Stimulated activated CD4-positive, alpha-beta T cell treated with anti-CD3 and anti-CD28 coated beads, Interleukin-2, amount 100 ng/mL, for 4 hours (primary cell): Measurements from ENCODE around the gene GLG1.
"Not testable (repeated sequence)": the region's sequence is repeated elsewhere in the genome, so short reads cannot be mapped to it uniquely, and the experiment has no call there.

Source experiments
- DNase-seq: peaks from one replicate; pipeline ENCODE4 v3.0.0-alpha.2; 2020; ENCODE audit warnings: low read depth

Gene GLG1

GRCh38 chr16:74524926-74525325 lies 82.0 kb downstream of the GLG1 start:
- no peak for DNase-seq

GRCh38 chr16:74524117-74524516 lies 82.8 kb downstream of the GLG1 start:
- DNase-seq, result no peak

GRCh38 chr16:74523706-74524105 lies 83.2 kb downstream of the GLG1 start:
- not testable (repeated sequence) for DNase-seq

GRCh38 chr16:74522160-74522559 lies 84.8 kb downstream of the GLG1 start:
- no peak for DNase-seq

GRCh38 chr16:74521691-74522090 lies 85.2 kb downstream of the GLG1 start:
- no peak for DNase-seq

GRCh38 chr16:74518934-74519333 lies 88.0 kb downstream of the GLG1 start:
- DNase-seq, result not testable (repeated sequence)

GRCh38 chr16:74511961-74512360 lies 95.0 kb downstream of the GLG1 start:
- no peak for DNase-seq

- DNase-seq, result no peak
These were observed 101.9 kb downstream of the GLG1 start for GRCh38 chr16:74505011-74505410.

GRCh38 chr16:74503412-74503811 lies 103.5 kb downstream of the GLG1 start:
- DNase-seq, result no peak

GRCh38 chr16:74501484-74502478 lies 105.1 kb downstream of the GLG1 start:
- no peak for DNase-seq

GRCh38 chr16:74500907-74501306 lies 106.0 kb downstream of the GLG1 start:
- DNase-seq, result no peak

- no peak for DNase-seq
These were observed 107.8 kb downstream of the GLG1 start for GRCh38 chr16:74499114-74499513.

GRCh38 chr16:74497761-74498160 lies 109.2 kb downstream of the GLG1 start:
- no peak for DNase-seq

- DNase-seq, result no peak
These were observed 110.9 kb downstream of the GLG1 start for GRCh38 chr16:74496054-74496453.

- no peak for DNase-seq
These were observed 113.9 kb downstream of the GLG1 start for GRCh38 chr16:74492976-74493375.

GRCh38 chr16:74487634-74488495 lies 119.0 kb downstream of the GLG1 start:
- DNase-seq, result no peak

GRCh38 chr16:74485916-74486315 lies 121.0 kb downstream of the GLG1 start:
- DNase-seq, result no peak

GRCh38 chr16:74480150-74481029 lies 126.5 kb downstream of the GLG1 start:
- DNase-seq, result no peak

GRCh38 chr16:74477226-74477625 lies 129.7 kb downstream of the GLG1 start:
- DNase-seq, result no peak

GRCh38 chr16:74474416-74474815 lies 132.5 kb downstream of the GLG1 start:
- no peak for DNase-seq

GRCh38 chr16:74472540-74472939 lies 134.4 kb downstream of the GLG1 start:
- no peak for DNase-seq

- DNase-seq, result no peak
These were observed 134.9 kb downstream of the GLG1 start for GRCh38 chr16:74472010-74472409.
